COLO829 (cell line): ENCODE data around the gene ZBED3.

Source experiments
- DNase-seq: peaks from one replicate; pipeline ENCODE4 v3.0.0; 2012; ENCODE audit warnings: low spot score

ZBED3 gene

DNA sequence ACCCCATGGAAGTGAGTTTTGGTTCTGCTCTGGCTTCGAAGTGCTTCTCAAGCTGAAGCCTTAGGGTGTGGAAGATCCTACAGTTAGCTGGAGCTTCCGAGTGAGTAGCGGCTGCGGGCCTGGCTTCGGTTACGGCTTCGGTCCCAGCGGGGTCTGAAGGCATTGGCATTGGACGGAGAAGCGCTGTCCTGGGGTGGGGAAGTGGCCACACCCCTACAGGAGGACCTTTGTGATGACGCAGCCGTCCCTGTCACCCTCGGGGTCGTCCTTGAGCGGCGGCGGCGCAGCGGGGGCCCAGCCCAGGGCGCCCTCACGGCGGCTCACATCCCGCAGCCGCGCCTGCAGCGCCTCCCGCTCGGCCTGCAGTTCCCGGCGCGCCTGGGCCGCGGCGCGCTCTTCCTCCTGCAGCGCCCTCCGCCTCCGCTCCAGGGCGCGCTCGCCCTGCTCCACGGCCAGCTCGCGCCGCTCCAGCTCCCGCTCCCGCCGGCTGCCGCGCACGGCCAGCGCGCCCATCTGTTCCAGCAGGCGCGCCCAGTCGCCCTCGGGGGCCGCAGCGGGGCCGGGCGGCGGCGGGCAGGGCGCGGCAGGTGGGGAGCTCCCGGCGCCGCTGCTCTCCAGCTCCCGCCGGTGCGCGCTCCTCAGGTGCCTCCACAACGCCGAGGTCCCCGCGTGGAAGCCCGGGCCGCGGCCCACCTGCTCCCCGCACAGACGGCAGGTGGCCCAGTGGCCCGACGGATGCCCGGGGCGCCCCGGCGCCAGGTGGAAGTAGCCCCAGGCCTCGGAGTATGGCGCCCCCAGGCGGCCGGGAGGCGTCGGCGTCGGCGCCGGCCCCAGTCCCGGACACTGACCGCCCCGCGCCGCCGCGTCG is 9.9 kb downstream of the ZBED3 start:
- DNase-seq: no peak

DNA sequence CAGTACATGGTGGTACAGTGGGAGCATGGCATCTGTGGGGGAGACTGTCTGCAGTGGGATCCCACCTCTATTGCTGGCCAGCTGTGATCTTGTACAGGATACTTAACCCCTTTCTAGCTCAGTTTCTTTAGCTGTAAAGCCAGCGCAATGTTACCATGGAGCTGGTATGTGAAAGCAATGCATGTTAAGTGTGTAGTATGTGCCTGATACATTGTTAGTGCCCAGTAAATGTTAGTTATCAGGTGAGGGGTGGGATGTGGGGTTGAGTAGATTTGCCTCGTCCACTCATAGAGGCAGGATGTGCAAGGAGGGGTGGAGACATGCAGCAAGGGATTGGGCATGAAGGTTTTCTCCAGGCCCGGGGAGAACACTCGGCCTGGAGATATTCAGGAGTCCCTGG is 12.3 kb downstream of the ZBED3 start:
- no peak for DNase-seq

DNA sequence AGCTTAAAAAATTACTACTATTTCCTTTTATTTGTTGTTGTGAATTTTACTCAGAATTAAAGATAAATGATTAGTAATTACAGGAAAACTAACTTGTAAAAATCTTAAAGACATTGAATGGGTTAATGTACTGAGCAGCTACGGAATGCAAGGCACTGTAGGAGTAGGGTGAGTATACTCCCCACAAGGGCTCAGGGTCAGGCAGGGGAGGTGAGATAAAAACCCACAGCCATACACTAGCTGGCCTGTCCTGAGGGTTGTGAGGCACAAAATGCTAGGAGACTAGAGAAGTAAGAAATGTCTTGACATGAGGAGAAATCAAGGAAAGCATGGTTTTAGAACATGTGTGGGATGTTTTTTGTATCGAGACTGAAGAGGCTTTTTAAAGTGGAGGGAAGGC is 13.4 kb downstream of the ZBED3 start:
- DNase-seq: no peak

DNA sequence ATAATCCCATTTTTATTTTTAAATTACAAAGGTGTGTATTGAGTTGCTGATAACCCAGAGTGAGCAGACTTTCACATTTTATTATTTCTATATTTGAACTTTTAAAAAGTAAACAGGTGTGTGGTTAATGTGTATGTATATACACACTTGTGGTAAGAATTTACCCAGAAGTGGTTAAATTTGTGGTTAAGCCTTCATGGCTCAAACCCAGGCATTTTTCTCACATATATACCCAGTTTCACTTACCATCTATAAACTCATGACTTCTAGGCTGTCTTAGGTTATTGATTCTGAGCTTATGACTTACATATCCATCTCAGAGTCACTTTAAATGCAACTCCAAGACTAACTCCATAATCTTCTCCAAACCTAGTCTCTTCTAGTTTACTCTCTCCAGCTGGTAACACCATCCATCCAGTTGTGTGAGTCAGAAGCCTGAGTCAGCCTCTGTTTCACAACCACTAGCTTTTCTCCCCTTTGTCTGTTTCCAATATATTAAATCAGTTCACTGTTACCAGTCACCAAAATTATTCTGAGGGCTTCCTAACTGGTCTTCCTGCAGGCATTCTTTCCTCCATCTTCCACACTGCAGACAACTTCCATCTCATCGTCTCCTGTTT is 20.2 kb downstream of the ZBED3 start:
- no peak for DNase-seq

DNA sequence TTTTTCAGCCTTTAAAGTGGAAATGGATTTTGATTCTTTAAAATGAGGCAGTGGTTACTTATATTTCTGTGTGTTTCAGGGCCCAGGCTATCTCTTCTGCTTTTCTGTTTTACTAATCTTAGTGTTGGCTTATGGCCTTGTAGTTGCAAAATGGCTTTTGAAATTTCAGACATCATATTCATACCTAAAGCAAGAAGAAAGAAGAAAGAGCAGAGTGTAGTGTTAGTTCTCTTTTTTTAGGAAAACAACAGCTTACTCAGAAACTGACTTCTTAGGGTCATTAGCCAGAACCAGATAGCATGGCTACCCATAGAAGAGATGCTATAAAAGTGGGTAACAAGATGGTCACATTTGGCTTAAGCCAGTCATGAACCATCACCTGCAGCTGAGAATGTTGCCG is 20.9 kb downstream of the ZBED3 start:
- DNase-seq: no peak

DNA sequence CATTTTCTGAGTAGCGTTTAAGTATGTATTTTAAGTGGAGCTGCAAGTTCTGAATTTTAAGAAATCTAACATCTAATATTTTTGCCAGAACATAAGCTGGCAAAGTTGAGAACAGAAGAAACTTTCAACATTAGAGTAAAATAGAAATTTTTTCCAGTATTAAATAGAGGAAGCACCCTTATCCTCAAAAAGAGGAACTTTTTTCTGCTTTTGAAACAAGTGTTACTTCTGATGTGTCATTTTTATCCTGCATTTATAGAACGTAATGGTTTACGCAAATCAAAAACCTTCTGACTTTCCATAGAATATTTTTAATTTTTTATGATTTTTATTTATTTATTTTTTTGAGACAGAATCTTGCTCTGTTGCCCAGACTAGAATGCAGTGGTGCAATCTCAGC is 21.8 kb downstream of the ZBED3 start:
- no peak for DNase-seq

DNA sequence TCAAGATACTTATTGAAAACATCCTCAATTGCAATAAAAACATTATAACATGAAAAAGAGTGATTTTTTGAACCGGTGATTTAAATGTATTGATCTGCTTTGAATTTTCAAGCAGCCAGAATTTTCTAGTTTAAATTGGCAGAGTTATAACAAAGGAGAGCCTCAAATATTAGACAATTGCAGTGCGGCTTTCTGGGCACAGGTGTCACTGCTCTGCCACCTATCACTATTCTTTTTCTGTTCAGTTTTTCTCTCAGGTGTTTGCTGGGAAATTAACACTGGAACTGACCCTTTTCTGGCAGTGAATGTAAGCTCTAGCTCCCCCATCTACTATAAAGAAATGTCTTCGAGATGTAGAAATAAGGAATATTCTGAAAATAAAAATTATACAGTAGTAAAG is 23.0 kb downstream of the ZBED3 start:
- DNase-seq: no peak

DNA sequence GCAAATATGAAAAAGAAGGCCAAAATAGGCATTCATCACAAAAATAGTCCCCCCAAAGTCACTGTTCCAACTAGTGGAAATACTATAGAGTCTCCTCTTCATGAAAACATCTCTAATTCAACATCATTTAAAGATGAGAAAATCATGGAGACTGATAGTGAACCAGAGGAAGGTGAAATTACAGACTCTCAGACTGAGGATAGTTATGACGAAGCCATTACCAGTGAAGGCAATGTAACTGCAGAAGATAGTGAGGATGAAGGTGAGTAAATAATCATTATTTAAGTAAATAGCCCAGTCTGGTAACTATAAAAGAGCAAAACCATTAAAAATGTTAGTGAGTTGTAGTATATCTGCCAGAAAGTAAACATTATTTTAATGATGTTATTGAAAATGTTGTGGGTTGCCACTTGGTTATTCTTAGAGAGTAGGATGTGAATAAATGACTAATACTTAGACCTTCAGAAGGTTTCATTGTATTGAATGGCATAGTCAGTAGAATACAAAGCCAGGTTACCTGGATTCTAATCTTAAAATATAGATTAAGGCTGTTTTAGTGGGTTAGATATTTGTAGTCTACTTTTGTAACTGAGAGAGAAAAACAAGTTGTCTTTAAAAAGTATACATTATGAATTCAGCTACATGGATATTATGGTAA is 40.5 kb downstream of the ZBED3 start:
- no peak for DNase-seq

DNA sequence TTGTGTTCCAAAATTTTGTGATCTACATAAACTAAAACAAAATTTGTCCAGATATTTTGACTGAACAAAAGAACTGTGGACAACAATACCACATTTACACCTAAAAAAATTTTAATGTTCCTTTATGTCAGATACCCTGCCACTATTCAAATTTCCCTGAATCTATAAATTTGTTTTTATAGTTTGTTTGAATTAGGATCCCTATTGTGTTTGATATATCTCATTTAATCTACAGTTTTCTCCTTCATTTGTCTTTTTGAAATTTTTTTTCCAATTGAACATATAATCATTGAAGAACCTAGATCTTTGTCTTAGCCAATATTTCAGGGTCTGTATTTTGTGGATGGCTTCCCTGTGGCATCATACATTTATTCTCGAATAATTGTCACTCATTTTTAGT is 51.1 kb downstream of the ZBED3 start:
- no peak for DNase-seq

DNA sequence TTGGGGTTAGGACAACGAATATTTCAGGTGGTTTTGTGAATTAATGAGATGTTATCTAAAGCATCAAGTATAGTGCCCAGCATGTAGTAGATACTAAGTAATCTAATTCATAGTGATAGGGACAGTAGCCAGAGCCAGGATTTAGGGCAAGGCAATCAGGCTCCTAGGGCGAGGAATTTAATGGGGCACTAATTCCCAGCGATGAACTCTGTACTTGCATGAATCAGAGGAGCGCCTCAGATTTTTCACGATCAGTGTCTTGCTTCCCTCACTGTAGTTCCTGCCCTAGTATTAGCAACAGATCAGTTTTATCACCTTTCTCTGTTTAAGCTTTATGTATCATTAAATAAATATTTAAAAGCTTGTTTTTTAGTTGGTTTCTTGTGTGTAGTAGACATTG is 53.7 kb downstream of the ZBED3 start:
- no peak for DNase-seq

DNA sequence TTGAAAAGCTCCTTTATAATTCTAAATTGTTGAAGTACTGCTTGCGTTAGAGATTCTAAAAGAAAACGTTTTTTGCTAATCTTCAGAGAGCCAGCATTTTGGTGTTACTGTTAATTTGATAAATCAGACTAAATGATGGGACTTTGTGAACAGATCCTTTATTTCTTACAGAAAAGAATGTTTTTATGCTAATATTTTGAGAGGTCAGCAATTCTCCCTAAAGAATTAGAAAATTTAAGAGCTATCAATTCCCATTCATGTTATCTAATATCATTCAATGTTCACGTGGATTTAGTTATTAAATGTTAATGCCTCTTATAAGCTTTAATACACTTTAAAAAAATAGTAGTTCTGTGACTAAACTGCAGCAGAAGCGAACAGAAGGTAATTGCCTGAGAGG is 54.5 kb downstream of the ZBED3 start:
- DNase-seq: no peak

DNA sequence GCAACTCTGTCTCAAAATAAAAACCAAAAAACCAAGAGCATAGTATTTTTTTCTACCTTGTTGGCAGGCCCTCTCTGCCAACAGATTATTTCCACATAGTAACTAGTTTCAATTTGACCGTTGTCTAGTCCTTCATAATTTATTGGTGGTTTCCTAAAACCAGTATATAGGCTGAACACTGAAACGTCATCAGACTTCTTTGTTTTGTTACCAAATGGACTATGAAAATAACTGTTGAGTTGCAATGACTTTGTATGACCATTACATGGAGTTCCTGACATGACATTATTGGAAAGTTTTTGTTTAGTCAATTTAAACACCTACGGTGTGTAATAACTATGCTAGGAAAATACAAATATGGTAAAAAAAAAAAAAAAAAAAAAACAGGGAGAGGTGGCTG is 55.2 kb downstream of the ZBED3 start:
- DNase-seq: no peak

DNA sequence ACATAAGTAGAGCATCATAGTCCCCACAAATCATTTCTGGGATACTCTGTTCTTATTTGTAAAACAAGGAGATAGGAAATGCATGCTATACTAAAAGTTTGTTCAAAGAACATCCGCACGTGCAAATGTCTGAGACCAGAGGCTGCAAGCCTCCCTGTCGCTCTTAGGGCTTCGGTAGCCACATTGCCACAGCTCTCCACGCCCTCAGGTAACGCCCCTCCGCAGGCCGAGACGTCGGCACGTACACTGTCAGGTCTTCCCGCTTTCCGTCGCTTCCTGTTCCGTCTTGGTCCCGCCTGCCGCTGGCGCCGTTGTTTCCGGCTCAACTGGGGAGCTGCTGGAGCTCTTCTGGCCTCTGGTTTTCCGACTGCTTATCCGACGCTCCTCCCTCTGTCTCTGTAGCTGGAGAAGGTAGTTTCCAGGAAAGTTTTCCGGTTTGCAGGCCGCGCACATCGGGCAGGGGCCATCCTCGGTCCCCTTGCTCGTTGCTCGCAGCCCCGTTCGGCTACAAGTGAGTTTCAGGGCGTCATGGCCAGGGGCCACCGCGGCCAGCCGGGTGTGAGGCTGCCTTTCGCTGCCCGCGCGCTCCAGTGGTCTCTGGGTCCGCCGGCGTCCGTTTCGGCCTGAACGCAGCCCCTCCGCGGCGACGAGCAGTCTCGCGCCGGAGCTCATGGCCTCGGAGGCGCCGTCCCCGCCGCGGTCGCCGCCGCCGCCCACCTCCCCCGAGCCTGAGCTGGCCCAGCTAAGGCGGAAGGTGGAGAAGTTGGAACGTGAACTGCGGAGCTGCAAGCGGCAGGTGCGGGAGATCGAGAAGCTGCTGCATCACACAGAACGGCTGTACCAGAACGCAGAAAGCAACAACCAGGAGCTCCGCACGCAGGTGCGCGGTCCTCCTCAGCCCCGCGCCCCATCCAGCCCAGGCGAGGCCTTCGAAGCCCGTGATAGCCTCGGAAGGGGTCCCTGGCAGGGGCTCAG is 56.7 kb downstream of the ZBED3 start, which contains the start of gene AGGF1:
Gene AGGF1 (plus strand): TSS at position 308 of the 975 bp plus-strand sequence. CDS start 363 bp downstream, at position 671.
- DNase-seq: peak; percentile 77

DNA sequence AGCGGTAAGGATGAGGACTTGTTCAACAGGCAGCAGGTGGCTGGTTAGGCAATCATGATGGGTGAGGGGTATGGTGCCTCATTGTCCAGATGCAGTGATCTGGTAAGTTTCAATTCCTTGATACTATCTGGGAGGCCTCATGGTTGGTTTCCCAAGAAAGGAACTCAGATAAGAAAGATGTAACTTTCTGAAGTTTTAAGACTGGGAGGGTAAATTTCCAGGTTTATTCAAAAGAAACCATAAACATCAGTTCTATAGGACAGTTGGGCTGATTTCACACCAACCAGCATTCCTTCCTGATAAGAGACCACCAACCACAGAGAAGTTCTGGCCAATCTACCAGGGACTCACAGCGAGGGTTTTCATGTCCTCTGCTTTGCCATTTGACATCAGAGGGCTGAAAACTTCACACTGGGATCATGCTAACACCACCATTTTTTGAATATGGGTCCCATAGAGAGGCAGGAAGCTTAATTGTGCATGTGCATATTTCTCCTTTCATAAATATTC is 57.7 kb downstream of the ZBED3 start:
- no peak for DNase-seq

DNA sequence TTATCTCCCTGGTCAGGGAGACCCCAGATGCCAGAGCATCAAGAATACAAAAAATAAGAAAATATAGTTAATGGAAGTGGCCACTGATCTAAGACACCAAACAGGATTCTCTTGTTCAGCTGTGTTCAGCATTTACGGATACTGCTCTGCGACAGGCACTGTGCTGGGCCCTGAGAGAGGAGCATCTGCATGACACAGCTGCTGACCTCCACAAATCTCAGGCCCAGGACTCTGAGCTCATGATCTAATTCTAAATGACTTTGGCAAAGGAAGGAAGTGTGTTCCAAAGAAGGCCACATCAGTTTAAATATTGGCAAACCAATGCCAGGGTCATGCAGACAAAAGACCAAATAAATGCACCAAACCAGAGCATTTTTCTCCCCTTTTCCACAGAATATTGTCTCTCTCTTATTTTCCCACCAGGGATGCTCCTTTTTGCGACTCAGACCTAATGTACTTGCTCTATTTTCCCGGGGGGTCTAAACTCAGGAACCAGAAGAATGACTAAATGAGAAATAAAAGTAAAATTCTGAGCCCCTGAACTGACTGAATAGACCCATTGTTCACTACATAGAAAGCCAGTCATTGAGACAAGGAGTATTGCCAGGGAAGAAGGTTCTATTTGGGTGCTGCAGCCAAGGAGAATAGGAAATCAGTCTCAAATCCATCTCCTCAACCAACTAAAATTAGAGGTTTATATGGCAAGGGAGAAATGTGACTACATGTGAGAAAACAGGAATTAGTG is 58.3 kb downstream of the ZBED3 start:
- DNase-seq: no peak

DNA sequence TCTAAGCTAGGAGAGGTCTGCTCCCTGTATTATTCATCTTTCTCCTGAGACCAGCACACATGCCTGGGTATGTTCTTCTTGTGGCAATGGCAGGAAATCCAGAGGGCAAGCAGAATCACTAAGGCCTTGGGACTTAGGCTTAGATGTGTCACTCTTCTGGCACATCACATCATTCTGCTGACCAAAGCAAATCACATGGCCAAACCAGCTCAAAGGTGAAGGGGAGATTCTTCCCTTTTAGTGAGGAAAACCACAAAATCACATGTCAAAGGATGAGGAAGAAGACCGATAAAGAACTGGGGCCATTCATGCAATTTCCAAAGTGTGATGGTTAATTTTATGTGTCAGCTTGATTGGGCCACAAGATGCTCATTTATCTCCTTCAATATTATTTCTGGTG is 62.6 kb downstream of the ZBED3 start:
- DNase-seq: no peak

DNA sequence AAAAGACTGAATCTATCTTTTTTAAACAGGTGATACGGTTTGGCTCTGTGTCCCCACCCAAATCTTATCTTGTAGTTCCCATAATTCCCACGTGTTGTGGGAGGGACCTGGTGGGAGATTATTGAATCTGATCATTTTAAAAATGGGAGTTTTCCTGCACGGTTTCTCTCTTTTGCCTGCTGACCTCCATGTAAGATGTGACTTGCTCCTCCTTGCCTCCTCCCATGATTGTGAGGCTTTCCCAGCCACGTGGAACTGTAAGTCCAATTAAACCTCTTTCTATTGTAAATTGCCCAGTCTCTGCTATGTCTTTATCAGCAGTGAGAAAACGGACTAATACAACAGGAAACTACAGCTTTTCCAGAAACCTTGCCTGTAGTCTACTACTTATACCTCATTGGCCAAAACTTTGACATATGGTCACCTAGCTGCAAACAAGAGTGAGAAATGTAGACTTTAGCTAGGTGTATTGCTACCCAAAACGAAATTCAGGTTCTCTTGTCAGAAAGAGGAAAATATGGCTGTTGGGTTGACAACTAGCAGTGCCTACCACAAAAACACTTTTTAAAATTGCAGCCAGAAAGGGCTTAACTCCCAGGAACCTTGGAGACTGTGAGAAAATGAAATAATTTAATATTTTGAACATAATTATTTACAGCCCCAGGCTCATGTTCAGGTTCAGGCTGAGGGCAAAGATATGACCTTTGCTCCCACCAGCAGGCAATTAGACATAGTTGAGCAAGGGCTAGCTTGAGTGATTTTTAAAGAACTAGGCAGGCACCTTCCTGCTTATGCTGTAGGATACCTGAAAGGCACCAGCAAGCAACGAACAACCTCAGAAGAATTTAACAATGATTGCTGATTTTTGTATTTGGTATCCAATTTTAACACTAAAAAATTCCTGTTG is 64.3 kb downstream of the ZBED3 start:
- DNase-seq: no peak
